ENCODE measurements around the gene SNX13.
A peak's percentile ranks its signal among the peaks of the same experiment; 100 is the strongest.

Gene SNX13

DNA sequence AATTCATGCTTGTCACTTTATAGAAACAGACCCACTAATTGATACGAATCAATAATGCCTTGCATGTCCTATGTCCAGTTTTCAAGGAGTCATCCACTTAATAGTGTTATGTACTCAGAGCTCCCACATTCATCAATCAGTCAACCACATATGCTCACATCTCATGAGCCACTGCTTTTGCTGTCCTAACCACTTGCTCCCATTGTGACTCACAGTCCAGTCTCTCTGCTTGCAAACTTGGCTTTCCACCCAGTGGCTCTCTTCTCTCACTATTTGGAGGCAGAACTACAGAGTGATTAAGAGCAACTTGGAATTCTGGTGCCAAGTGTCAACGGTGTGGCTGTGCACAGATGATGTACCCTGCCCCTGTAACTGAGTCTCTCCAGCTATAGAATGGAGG is 166.0 kb downstream of the SNX13 start:
- DNase-seq = peak; percentile 42

DNA sequence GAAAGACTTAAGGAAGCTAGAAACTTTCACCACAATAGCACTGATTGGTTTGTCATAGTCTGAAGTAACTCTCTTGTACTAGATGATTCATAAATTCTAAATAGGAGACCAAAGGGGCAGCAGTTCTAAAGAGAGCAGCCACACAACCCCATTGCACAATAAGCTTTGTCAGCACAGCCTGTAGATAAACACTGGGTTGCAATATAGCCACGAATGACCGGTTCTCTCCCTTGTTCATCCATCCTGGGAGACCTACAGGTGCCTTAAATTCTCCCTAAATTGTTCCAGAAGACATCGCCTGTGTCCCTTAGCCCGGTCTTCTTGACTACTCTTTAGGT is 167.0 kb downstream of the SNX13 start:
- DNase-seq = peak; percentile 79

DNA sequence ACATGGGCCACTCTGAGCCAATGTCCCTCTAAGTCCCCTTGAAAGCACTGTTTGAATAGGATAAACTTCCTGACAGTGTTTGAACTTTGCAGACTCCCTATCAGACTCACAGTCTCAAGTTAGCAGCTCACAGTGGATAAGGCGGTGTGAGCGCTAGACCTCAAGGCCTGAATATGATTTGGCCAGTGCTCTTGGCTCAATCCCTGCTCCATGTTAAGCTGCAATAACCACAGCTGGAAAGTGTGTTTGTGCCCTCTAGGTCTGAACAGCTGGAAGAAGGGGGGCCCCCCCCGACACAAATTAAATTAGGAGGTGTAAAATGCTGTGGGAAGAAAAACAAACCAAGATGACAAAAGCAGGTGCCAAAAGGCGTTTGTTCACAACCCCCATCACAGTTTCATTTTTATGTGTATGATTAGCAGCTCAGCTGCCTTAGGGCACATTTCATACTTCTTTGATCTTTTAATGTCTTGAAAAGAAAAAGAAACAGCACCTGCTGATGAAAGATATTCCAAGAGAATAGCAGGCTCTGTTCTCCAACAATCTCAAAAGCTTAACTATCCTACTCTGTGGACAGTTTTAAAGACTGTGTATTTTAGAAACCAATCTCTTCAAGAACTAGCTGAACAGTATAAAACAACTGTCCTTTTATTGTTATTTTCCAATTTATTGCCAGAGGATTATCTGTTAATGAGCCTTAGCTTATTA is 167.6 kb downstream of the SNX13 start:
- DNase-seq = peak; percentile 98

- peak; percentile 69 for DNase-seq
These were observed 168.3 kb downstream of the SNX13 start for GRCh38 chr7:17771901-17772408.

- DNase-seq = peak; percentile 84
These were observed 169.5 kb downstream of the SNX13 start for GRCh38 chr7:17770710-17771375.

DNA sequence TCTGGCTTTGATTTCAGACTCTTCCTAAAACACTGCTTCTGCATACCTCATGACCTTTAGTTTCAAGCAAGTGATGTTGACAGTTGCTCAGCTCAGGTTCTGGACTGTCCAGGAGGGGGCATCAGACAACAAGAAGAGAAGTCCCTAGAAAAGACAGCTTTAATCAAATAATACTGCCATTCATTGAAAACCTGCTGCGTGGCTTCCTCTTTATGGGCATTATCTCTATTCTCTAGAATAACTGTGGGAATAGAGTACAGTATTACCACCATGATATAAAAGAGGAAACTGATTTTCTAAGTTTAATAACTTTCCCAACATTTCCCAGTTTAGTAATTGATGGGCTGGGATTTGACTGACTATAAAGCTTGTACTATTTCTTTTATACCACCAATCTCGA is 170.4 kb downstream of the SNX13 start:
- peak; percentile 93 for DNase-seq

DNA sequence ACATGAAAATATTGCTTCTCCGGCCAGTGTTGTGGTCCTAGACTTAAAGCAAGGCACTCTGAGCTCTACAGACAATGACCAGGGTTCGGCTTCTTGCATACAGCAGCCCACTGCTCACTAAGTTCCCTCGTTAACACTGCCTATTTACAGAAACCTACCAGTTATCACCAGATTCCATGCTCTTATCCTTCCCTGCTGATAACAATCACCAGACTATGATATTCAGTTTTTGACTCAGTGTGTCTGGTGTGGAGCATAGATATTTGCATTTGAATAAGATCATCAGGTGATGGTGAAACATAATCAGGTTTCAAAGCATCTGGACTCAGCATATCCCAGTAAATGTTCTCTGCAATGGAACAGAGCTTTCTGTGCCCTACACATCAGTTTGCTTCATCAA is 182.3 kb downstream of the SNX13 start:
- peak; percentile 27 for DNase-seq

DNA sequence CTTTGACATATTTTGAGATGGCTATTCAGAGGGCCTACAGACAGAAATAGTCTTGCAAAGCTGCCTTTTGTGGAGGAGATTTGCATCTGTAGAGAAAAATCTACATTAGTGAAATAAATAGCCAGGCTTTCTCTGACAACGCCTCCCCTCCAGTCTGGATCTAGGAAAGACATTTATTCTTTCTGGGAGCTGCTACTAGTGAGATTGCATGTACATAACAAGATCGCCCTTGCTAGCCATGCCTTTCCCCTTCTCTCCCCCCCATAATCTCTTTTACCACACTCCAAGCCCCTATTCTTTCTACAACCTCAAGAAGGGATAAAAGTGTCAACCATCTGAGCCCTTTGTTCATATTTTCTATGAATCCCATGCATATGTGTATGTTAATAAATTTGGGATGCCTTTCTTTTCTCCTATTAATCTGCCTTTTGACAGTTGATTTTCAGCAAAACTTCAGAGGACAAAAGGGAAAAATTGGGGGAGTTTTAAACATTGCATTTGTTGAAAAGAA is 194.2 kb downstream of the SNX13 start:
- DNase-seq = no peak

GRCh38 chr7:17745610-17746009 is 194.7 kb downstream of the SNX13 start:
- DNase-seq = no peak

- peak; percentile 54 for DNase-seq
These were observed 197.0 kb downstream of the SNX13 start for GRCh38 chr7:17743316-17743715.

DNA sequence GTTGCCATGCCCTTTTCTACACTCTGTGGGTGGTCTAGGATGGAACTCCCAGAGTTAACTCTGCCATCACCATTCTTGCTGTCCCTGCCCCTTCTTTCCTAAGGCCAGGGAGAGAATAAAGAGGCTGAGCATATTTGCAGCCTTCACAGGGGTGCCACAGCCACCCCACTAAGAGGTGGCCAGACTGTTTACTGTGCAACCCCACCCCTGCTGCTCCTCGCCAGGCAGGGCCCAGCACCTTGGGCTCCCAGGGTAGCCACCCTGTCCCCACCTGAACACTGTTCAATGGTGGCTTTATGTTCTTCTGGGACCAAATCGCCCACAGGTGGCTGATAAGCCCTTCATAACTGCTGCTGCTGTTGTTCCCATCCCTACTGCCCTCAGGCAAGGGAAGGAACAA is 198.9 kb downstream of the SNX13 start:
- peak; percentile 92 for DNase-seq

Data from NCI-H69 (cell line).